ENCODE results near the gene LCK.

- TF ChIP-seq EZH2 (IDR thresholded peaks at IDR 0.05; ENCODE audit: insufficient read depth, poor library complexity, severe bottlenecking) (no peak), EZH2phosphoT487 (IDR thresholded peaks at IDR 0.05; ENCODE audit: insufficient read depth, low read depth) (no peak)
Measured at GRCh38 chr1:32221980-32222755, 28.9 kb upstream of the LCK start, which contains the start of the genes EIF3I and TMEM234.
